ENCODE measurements around the gene CTNNA3. TPM values are rescaled to one million over a fixed set of nuclear protein-coding genes. Genes with fewer than 3 reads are reported as not detected.

The CTNNA3 gene
- total and polyA plus RNA-seq, 2 of the 4 experiments (the other 2 are of a cell fraction): 0.19 to 0.90 TPM

DNA sequence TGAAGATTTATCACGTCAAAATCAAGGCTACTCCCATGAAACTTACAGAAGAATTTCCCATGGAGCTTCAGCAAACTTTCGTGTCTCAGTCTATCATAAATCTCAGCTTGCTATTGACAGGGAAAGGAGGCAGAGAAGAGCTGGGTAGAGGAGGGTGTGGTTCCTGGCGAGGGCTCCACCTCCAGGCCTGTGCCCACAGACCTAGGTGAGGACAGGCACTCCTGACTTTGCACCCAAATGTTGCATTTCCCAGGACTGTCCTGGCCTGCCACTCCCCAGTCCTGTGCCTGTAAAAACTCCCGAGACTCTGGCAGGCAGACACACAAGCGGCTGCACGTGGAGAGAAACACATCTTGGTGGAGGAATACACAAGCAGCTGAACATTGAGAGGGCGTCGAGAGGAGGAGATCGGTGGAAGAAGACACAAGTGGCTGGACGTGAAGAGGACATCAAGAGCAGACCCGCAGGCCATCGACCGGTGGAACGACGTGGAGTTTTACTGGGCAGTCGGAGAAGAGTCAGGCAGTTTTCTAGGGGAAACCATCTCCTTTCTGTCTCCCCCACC is 145.1 kb downstream of the CTNNA3 start:
- Histone ChIP-seq H3K9me3 (ENCODE audit: control insufficient read depth, insufficient read depth, low read length) (no peaks in the 10 kb centered on the region), H2BK20ac (ENCODE audit: low read depth, low read length) (no peak overlapping the region), H3K9me1 (ENCODE audit: insufficient read depth, low read length) (no peaks in the 10 kb centered on the region), H3K56ac (ENCODE audit: extremely low read depth, insufficient read depth, low read length) (no peak overlapping the region), H2BK120ac (ENCODE audit: low read depth, low read length) (no peak overlapping the region), H4K5ac (ENCODE audit: low read depth, low read length) (no peak overlapping the region; the same call in 1 of the 2 replicates), H2BK5ac (ENCODE audit: low read depth, low read length, poor library complexity, severe bottlenecking) (no peak overlapping the region), H4K20me1 (ENCODE audit: insufficient read depth, low read length) (no peaks in the 10 kb centered on the region), H3K18ac (ENCODE audit: low read depth, low read length) (no peak overlapping the region), H4K91ac (ENCODE audit: insufficient read depth, low read depth, low read length) (peak overlapping the region; percentile 28; the same call in 1 of the 2 replicates), H3K27me3 (ENCODE audit: control insufficient read depth, insufficient read depth, low read length) (no peaks in the 10 kb centered on the region), H2BK15ac (ENCODE audit: low read depth, low read length) (peak overlapping the region; percentile 59; the same call in 1 of the 3 replicates), H3K4ac (ENCODE audit: low read depth, low read length) (no peak overlapping the region; the same call in 1 of the 2 replicates), H3K4me1 (ENCODE audit: control insufficient read depth, insufficient read depth, low read length) (peaks cover 2% of the 10 kb centered on the region; the same call in 1 of the 2 replicates), H3K4me3 (ENCODE audit: insufficient read depth, low read depth, low read length) (no peak overlapping the region), H3K4me2 (ENCODE audit: low read depth, low read length) (no peak overlapping the region), H3K27ac (ENCODE audit: insufficient read depth, low read length) (no peak overlapping the region), H2AK9ac (replicated peaks; ENCODE audit: low read depth, low read length, poor library complexity) (no peak overlapping the region), H2AK5ac (ENCODE audit: low read depth, low read length) (no peak overlapping the region), H3K9ac (ENCODE audit: low read depth, low read length) (no peak overlapping the region), H3K79me1 (ENCODE audit: low read depth in 1 of 2, low read length in 2 of 2) (no peaks in the 10 kb centered on the region), H2AFZ (replicated peaks; ENCODE audit: low read length, poor library complexity) (no peak overlapping the region), H3K14ac (replicated peaks; ENCODE audit: low read depth, low read length) (no peak overlapping the region), H3K36me3 (ENCODE audit: control insufficient read depth, insufficient read depth, low read length) (no peaks in the 10 kb centered on the region), H3K23ac (ENCODE audit: low read depth, low read length) (no peak overlapping the region), H4K8ac (ENCODE audit: low read depth in 2 of 2, low read length in 2 of 2) (no peak overlapping the region)
- ATAC-seq (ENCODE audit: low read depth) (no peak), DNase-seq (no peak)
- POLR2A ChIA-PET (ENCODE audit: unreplicated experiment): no interaction called here
- in situ Hi-C loops (cut with MboI; ENCODE audit: low sequenced_read_pairs) (no loop called here), dilution Hi-C loops (cut with HindIII; ENCODE audit: low sequenced_read_pairs, unreplicated experiment) (no loop called here), intact Hi-C loops (cut with micrococcal nuclease) (no loop called here)
- TF ChIP-seq MXI1 (IDR thresholded peaks at IDR 0.05; ENCODE audit: borderline replicate concordance, low read depth, low read length): no peak
- TF ChIP-seq SMC3 (IDR thresholded peaks at IDR 0.05; ENCODE audit: low read depth, low read length): no peak
- no peak for TF ChIP-seq CEBPB (IDR thresholded peaks at IDR 0.05; ENCODE audit: low read depth, low read length)
- no TSS peak for BruUV-seq (replicated peaks)
- 91% methylated on average over 6 of the region's 16 CpGs; no CpG with 5 or more reads in 1 of the 2 experiments for WGBS, 2 experiments (ENCODE audit: extremely low coverage in 2 of 2, insufficient read length in 1 of 2)
- CTCF ChIA-PET: no interaction called here
